Peyer's patch (tissue), 4 donors: Measurements from ENCODE around the gene CNOT4.

Experiments used
- CTCF ChIP-seq, 6 experiments: fragments of 450-650 bp in 4 of 6; fragments of 200-600 bp in 2 of 6; sonication (generic) in 1 of 6; IDR thresholded peaks; one replicate each; pipeline ENCODE4 v1.5.1; 2017 to 2019; ENCODE audit warnings: antibody characterized with exemption in 6 of 6, mild to moderate bottlenecking in 3 of 6, moderate library complexity in 1 of 6
- POLR2A ChIP-seq, 2 donors: fragments of 450-650 bp; IDR thresholded peaks; one replicate each; pipeline ENCODE4 v1.5.1; 2017; ENCODE audit warnings: antibody characterized with exemption in 2 of 2, mild to moderate bottlenecking in 2 of 2, moderate library complexity in 2 of 2

GRCh38 chr7:135536150-135536549 is 26.2 kb upstream of the CNOT4 start:
- TF ChIP-seq CTCF (IDR thresholded peaks at IDR 0.05), result no peak
- no peak for TF ChIP-seq POLR2A (IDR thresholded peaks at IDR 0.05)
